Heart right ventricle (tissue), 16 donors: Measurements from ENCODE around the gene CTNNA1. TPM values are rescaled to one million over a fixed set of nuclear protein-coding genes. Genes with fewer than 3 reads are reported as not detected.

Source experiments
- ATAC-seq, 8 donors: fragments of 200-7000 bp; cut with Tn5 transposase; one replicate each; pipeline ENCODE4 v1.9.1; 2020; ENCODE audit warnings: mild to moderate bottlenecking in 8 of 8, moderate library complexity in 8 of 8, moderate number of reproducible peaks in 1 of 8
- DNase-seq, 2 donors: peaks; one replicate each; pipeline ENCODE4 v3.0.0-alpha.2; 2020
- H3K27ac ChIP-seq, 10 donors: fragments of 200-600 bp; sonication (generic) in 2 of 10; one replicate each; pipeline versions ENCODE4 v1.5.0 to v1.8.0; 2020 to 2022; ENCODE audit warnings: mild to moderate bottlenecking in 3 of 10
- H3K27me3 ChIP-seq, 7 donors: fragments of 200-600 bp; one replicate each; pipeline ENCODE4 v1.8.0; 2021 to 2022; ENCODE audit warnings: mild to moderate bottlenecking in 2 of 7
- H3K36me3 ChIP-seq, 9 donors: fragments of 200-600 bp; sonication (generic) in 1 of 9; one replicate each; pipeline versions ENCODE4 v1.5.0 to v1.8.0; 2020 to 2022; ENCODE audit warnings: mild to moderate bottlenecking in 2 of 9
- H3K4me1 ChIP-seq, 9 donors: fragments of 200-600 bp; sonication (generic) in 1 of 9; one replicate each; pipeline versions ENCODE4 v1.5.0 to v1.8.0; 2020 to 2022; ENCODE audit warnings: mild to moderate bottlenecking in 4 of 9
- H3K4me3 ChIP-seq, 10 donors: fragments of 200-600 bp; sonication (generic) in 2 of 10; one replicate each; pipeline versions ENCODE4 v1.5.0 to v1.8.0; 2020 to 2022; ENCODE audit warnings: mild to moderate bottlenecking in 7 of 10, moderate library complexity in 2 of 10
- H3K9me3 ChIP-seq, 11 donors: fragments of 200-600 bp in 10 of 11; sonication (generic) in 2 of 11; one replicate each; pipeline versions ENCODE4 v1.5.0 to v1.8.0; 2013 to 2022; ENCODE audit warnings: mild to moderate bottlenecking in 2 of 11, control low read depth in 1 of 11, moderate library complexity in 1 of 11
- CTCF ChIP-seq, 9 donors: fragments of 200-600 bp; sonication (generic) in 2 of 9; IDR thresholded peaks; one replicate each; pipeline versions ENCODE4 v1.5.0 to v1.8.0; 2021 to 2022; ENCODE audit warnings: antibody characterized with exemption in 9 of 9, mild to moderate bottlenecking in 5 of 9, moderate library complexity in 1 of 9
- WGBS, 2 donors: extraction: QIAGEN DNeasy Blood & Tissue Kit; methylation state at CpG; one replicate each; pipeline ENCODE4 v1.1.7; 2013; ENCODE audit warnings: inconsistent platforms in 1 of 2; 5-methylcytosine and 5-hydroxymethylcytosine counted together
- intact Hi-C, 10 donors: fragments of 100-400 bp; cut with DNase I; formaldehyde crosslinking; loops; one replicate each; pipeline versions ENCODE4 v1.11.1 to v1.14.2; 2022
- polyA plus RNA-seq, 2 donors: library from polyadenylated mRNA; stranded (reverse); fragments of 200-250 nt; gene quantifications; one replicate each; pipeline ENCODE4 v1.2.3, GENCODE V29; 2013
- total RNA-seq, 10 donors: library from RNA; stranded (reverse); fragmentation: NEBNext Ultra II Directional in 3 of 10; extraction: Animal tissue kit (Norgen Biotek cat#: 25700) in 3 of 10; gene quantifications; one replicate each; pipeline versions ENCODE4 v1.2.1 to v1.2.4, GENCODE V29; 2021 to 2023
- donor health status: Arrhythmogenic right ventricular cardiomyopathy.
- donor health status: ischemic (EF 13 %, LVEDD 7.1; RV severe dilation, severe dysfunction).
- donor health status: healthy with polysubstance abuse.
- donor health status: DM: no; HTN: yes; CAD: no.
- donor health status: DM: no; HTN: no; CAD: no.
- donor health status: ischemic (EF 25% LVEDD 6.9; RV normal size, moderate dysfunction).
- donor health status: ischemic (EF 25% LVEDD 5.7; RV mildly dilated, moderate dysfunction).
- donor health status: healthy.
- donor health status: DM: yes; HTN: yes; CAD: no.
- donor health status: Ischemic cardiomyopathy.
- donor health status: ischemic (EF 35%, LVEDD 5.7; RV mildly dilated, moderate dysfunction).
- donor health status: nonischemic (EF 11% LVEDD 7.7; RV severe dilation, severe dysfunction).
- donor health status: DM: yes; HTN: yes; CAD: no.
- donor health status: PGD.
- donor health status: ischemic (EF 29% LVEDD 5.4; RV normal size, mild dysfunction).
- donor health status: nonischemic (EF 23%, LVEDD 6.1; RV moderate dilation, normal function).

The CTNNA1 gene
- total and polyA plus RNA-seq, 12 donors: 128 to 416 (median 379) TPM

GRCh38 chr5:138954257-138955012 is 201.2 kb downstream of the CTNNA1 start:
- Histone ChIP-seq H3K27ac (peak overlapping the region; percentile 57 to 95 (median 86)), H3K27me3 (no peaks in the 10 kb centered on the region), H3K36me3 (peaks cover 0 to 4% (median 0%) of the 10 kb centered on the region in 9 donors), H3K4me3 (no peak overlapping the region), H3K9me3 (no peaks in the 10 kb centered on the region), H3K4me1 (peaks cover 38 to 69% (median 63%) of the 10 kb centered on the region in 9 donors)
- DNase-seq (no peak), ATAC-seq (peak in 6 of 8 donors; percentile 4 to 40 (median 19))
- TF ChIP-seq CTCF (IDR thresholded peaks at IDR 0.05): no peak
- WGBS, 2 donors: 78 to 79% methylated on average over 4 of the region's 4 CpGs
- intact Hi-C loops: loop anchor here in 1 of 10 donors (2.0 kb wide), 1 partner anchor 16 kb away; no protein-coding TSS in a partner anchor

GRCh38 chr5:138955013-138955660 is 201.9 kb downstream of the CTNNA1 start:
- no peaks in the 10 kb centered on the region for H3K27me3 ChIP-seq
- H3K4me1 ChIP-seq: peaks cover 38 to 62% (median 59%) of the 10 kb centered on the region in 9 donors
- no peak for TF ChIP-seq CTCF (IDR thresholded peaks at IDR 0.05)
- DNase-seq (peak in 1 of 2 donors; percentile 69), ATAC-seq (peak in 4 of 8 donors; percentile 1 to 18 (median 8))
- WGBS, 2 donors: 45 to 54% methylated on average over 12 of the region's 12 CpGs
- no peak overlapping the region for H3K4me3 ChIP-seq
- intact Hi-C loops: loop anchor here in 1 of 10 donors (2.0 kb wide), 1 partner anchor 16 kb away; no protein-coding TSS in a partner anchor
- H3K36me3 ChIP-seq: peaks cover 0 to 4% (median 0%) of the 10 kb centered on the region in 9 donors
- H3K27ac ChIP-seq: peak overlapping the region in 9 of 10 donors; percentile 28 to 95 (median 86)
- no peaks in the 10 kb centered on the region for H3K9me3 ChIP-seq

- no peak for TF ChIP-seq CTCF (IDR thresholded peaks at IDR 0.05)
These were observed 202.6 kb downstream of the CTNNA1 start for GRCh38 chr5:138955671-138956295.

GRCh38 chr5:138956801-138957200 is 203.6 kb downstream of the CTNNA1 start:
- no peaks in the 10 kb centered on the region for H3K9me3 ChIP-seq
- peaks cover 38 to 48% (median 43%) of the 10 kb centered on the region in 9 donors for H3K4me1 ChIP-seq
- H3K4me3 ChIP-seq: no peak overlapping the region
- ATAC-seq: no peak
- whole genome bisulfite sequencing, 2 donors: 94 to 100% methylated on average over 1 of the region's 1 CpG
- DNase-seq: no peak
- no peaks in the 10 kb centered on the region for H3K27me3 ChIP-seq
- H3K36me3 ChIP-seq: no peaks in the 10 kb centered on the region
- intact Hi-C loops: no loop called here
- H3K27ac ChIP-seq: no peak overlapping the region
- TF ChIP-seq CTCF (IDR thresholded peaks at IDR 0.05): no peak

More at GRCh38 chr5:138955671-138956295, 202.6 kb downstream of the CTNNA1 start:
- Histone ChIP-seq H3K9me3 (no peaks in the 10 kb centered on the region), H3K4me1 (peaks cover 38 to 55% (median 53%) of the 10 kb centered on the region in 9 donors), H3K4me3 (no peak overlapping the region), H3K27ac (peak overlapping the region in 9 of 10 donors; percentile 28 to 95 (median 86)), H3K36me3 (peaks cover 0 to 4% (median 0%) of the 10 kb centered on the region in 9 donors), H3K27me3 (no peaks in the 10 kb centered on the region)
- DNase-seq (no peak), ATAC-seq (no peak)
- WGBS, 2 donors: 80 to 87% methylated on average over 9 of the region's 9 CpGs
- intact Hi-C loops: loop anchor here in 1 of 10 donors (2.0 kb wide), 1 partner anchor 15 kb away; no protein-coding TSS in a partner anchor
